Upper lobe of left lung (tissue), 6 donors: ENCODE results near the gene IDS. TPM values are rescaled to one million over a fixed set of nuclear protein-coding genes. Genes with fewer than 3 reads are reported as not detected.
A peak's percentile ranks its signal among the peaks of the same experiment; 100 is the strongest.

Source experiments
- ATAC-seq, 2 donors: fragments of 200-7000 bp; cut with Tn5 transposase; one replicate each; pipeline ENCODE4 v1.9.1; 2022; ENCODE audit warnings: mild to moderate bottlenecking in 2 of 2, moderate library complexity in 2 of 2; ENCODE audit not compliant: low FRiP score in 2 of 2
- DNase-seq, 2 donors: peaks; one replicate each; pipeline ENCODE4 v3.0.0-alpha.2; 2019 to 2020
- H3K27ac ChIP-seq, 4 donors: fragments of 200-600 bp; sonication (generic); one replicate each; pipeline ENCODE4 v1.5.1; 2016 to 2019
- H3K27me3 ChIP-seq, 4 donors: fragments of 200-600 bp; sonication (generic); one replicate each; pipeline ENCODE4 v1.5.1; 2017 to 2019
- H3K36me3 ChIP-seq, 4 donors: fragments of 200-600 bp; sonication (generic); one replicate each; pipeline ENCODE4 v1.5.1; 2016 to 2019
- H3K4me1 ChIP-seq, 4 donors: fragments of 200-600 bp; sonication (generic); one replicate each; pipeline ENCODE4 v1.5.1; 2018 to 2019
- H3K4me3 ChIP-seq, 4 donors: fragments of 200-600 bp; sonication (generic); one replicate each; pipeline ENCODE4 v1.5.1; 2017 to 2019; ENCODE audit warnings: mild to moderate bottlenecking in 2 of 4, moderate library complexity in 1 of 4
- H3K9me3 ChIP-seq, 4 donors: fragments of 200-600 bp; sonication (generic); one replicate each; pipeline ENCODE4 v1.5.1; 2018 to 2019
- CTCF ChIP-seq, 6 experiments: fragments of 450-650 bp in 4 of 6; fragments of 200-600 bp in 2 of 6; sonication (generic) in 2 of 6; IDR thresholded peaks; one replicate each; pipeline ENCODE4 v1.5.1; 2016 to 2019; ENCODE audit warnings: antibody characterized with exemption in 6 of 6
- EP300 ChIP-seq, 4 donors: sonication (generic); formaldehyde crosslinking; IDR thresholded peaks; one replicate each; pipeline ENCODE4 v1.5.1; 2017; ENCODE audit warnings: antibody characterized with exemption in 4 of 4, control low read depth in 2 of 4
- POLR2A ChIP-seq, 4 donors: fragments of 450-650 bp; IDR thresholded peaks; one replicate each; pipeline ENCODE4 v1.5.1; 2016 to 2017; ENCODE audit warnings: antibody characterized with exemption in 4 of 4, mild to moderate bottlenecking in 2 of 4
- POLR2AphosphoS5 ChIP-seq, 2 donors: sonication (generic); formaldehyde crosslinking; IDR thresholded peaks; one replicate each; pipeline ENCODE4 v1.5.1; 2017; ENCODE audit warnings: antibody characterized with exemption in 2 of 2
- WGBS, 2 donors: methylation state at CpG; one replicate each; pipeline ENCODE4 v1.1.5; 2017 to 2018; 5-methylcytosine and 5-hydroxymethylcytosine counted together
- total RNA-seq, 6 donors: library from RNA; depleted of rRNA in 4 of 6; stranded (reverse); fragments of >200 nt in 4 of 6; gene quantifications; one replicate each; pipeline versions ENCODE4 v1.1.0 to v1.2.1, GENCODE V29; 2016 to 2021
- donor health status: DM: no; HTN: no; CAD: no; lungs with moderate emphysema.
- donor health status: DM: no; HTN: yes; CAD: no; lungs with severe emphysema.

IDS gene
- total RNA-seq, 6 donors from 2014 or later = 77.5 to 130 (median 97.5) TPM

- Histone ChIP-seq H3K27me3 (no peaks in the 10 kb centered on the region), H3K4me3 (no peak overlapping the region), H3K36me3 (peaks cover 0 to 6% (median 0%) of the 10 kb centered on the region in 4 donors), H3K4me1 (peaks cover 0 to 11% (median 3%) of the 10 kb centered on the region in 4 donors), H3K27ac (no peak overlapping the region), H3K9me3 (no peaks in the 10 kb centered on the region)
- DNase-seq = no peak
- 25 to 31% methylated on average over 1 of the region's 1 CpG for WGBS, 2 donors
- ATAC-seq = no peak
- TF ChIP-seq EP300 (IDR thresholded peaks at IDR 0.05) (no peak), POLR2AphosphoS5 (IDR thresholded peaks at IDR 0.05) (no peak), POLR2A (IDR thresholded peaks at IDR 0.05) (no peak), CTCF (IDR thresholded peaks at IDR 0.05) (no peak)
Observed at GRCh38 chrX:149473966-149474365, 31.1 kb downstream of the IDS start.

GRCh38 chrX:149473092-149473491 is 32.0 kb downstream of the IDS start:
- Histone ChIP-seq H3K27ac (no peak overlapping the region), H3K27me3 (no peaks in the 10 kb centered on the region), H3K9me3 (no peaks in the 10 kb centered on the region), H3K4me1 (peaks cover 0 to 11% (median 3%) of the 10 kb centered on the region in 4 donors), H3K4me3 (no peak overlapping the region), H3K36me3 (no peaks in the 10 kb centered on the region)
- 73 to 100% methylated on average over 1 of the region's 1 CpG for WGBS, 2 donors
- DNase-seq (no peak), ATAC-seq (no peak)
- TF ChIP-seq POLR2AphosphoS5 (IDR thresholded peaks at IDR 0.05) (no peak), CTCF (IDR thresholded peaks at IDR 0.05) (no peak), POLR2A (IDR thresholded peaks at IDR 0.05) (no peak)

- Histone ChIP-seq H3K9me3 (no peaks in the 10 kb centered on the region), H3K27ac (no peak overlapping the region), H3K36me3 (no peaks in the 10 kb centered on the region), H3K4me3 (no peak overlapping the region), H3K4me1 (peaks cover 0 to 11% (median 3%) of the 10 kb centered on the region in 4 donors), H3K27me3 (no peaks in the 10 kb centered on the region)
- DNase-seq (no peak), ATAC-seq (no peak)
- TF ChIP-seq EP300 (IDR thresholded peaks at IDR 0.05) (no peak), CTCF (IDR thresholded peaks at IDR 0.05) (no peak), POLR2A (IDR thresholded peaks at IDR 0.05) (no peak), POLR2AphosphoS5 (IDR thresholded peaks at IDR 0.05) (no peak)
Observed at GRCh38 chrX:149472625-149473024, 32.5 kb downstream of the IDS start.

GRCh38 chrX:149471397-149471796 is 33.7 kb downstream of the IDS start:
- Histone ChIP-seq H3K4me3 (no peak overlapping the region), H3K27me3 (no peaks in the 10 kb centered on the region), H3K36me3 (no peaks in the 10 kb centered on the region), H3K9me3 (no peaks in the 10 kb centered on the region), H3K27ac (no peak overlapping the region), H3K4me1 (peaks cover 0 to 11% (median 3%) of the 10 kb centered on the region in 4 donors)
- 78 to 100% methylated on average over 3 to 8 of the region's 8 CpGs for WGBS, 2 donors
- TF ChIP-seq EP300 (IDR thresholded peaks at IDR 0.05) = no peak
- ATAC-seq = no peak
- no peak for DNase-seq

GRCh38 chrX:149470955-149471354 is 34.2 kb downstream of the IDS start:
- no peak overlapping the region for H3K27ac ChIP-seq
- no peaks in the 10 kb centered on the region for H3K9me3 ChIP-seq
- H3K4me1 ChIP-seq = peaks cover 0 to 11% (median 3%) of the 10 kb centered on the region in 4 donors
- H3K36me3 ChIP-seq = no peaks in the 10 kb centered on the region
- ATAC-seq = peak; percentile 90 to 96
- DNase-seq = peak; percentile 78 to 88
- H3K27me3 ChIP-seq = no peaks in the 10 kb centered on the region
- TF ChIP-seq CTCF (IDR thresholded peaks at IDR 0.05) (peak; percentile 71 to 92 (median 88)), POLR2AphosphoS5 (IDR thresholded peaks at IDR 0.05) (no peak)
- H3K4me3 ChIP-seq = no peak overlapping the region
- 23 to 34% methylated on average over 5 to 23 of the region's 23 CpGs for WGBS, 2 donors
